GOT3 (cell line): Measurements from ENCODE around the gene YWHAQ.

Source experiments
- DNase-seq: peaks from one replicate; lab custom pipeline; 2025; ENCODE audit warnings: mixed read lengths; lab: John Stamatoyannopoulos, UW

The YWHAQ gene

GRCh38 chr2:9655441-9656269, 24.9 kb upstream of the YWHAQ start:
- DNase-seq: no peak

- DNase-seq: no peak
Measured at GRCh38 chr2:9654452-9655100, 23.8 kb upstream of the YWHAQ start.

GRCh38 chr2:9653485-9654271, 22.9 kb upstream of the YWHAQ start:
- no peak for DNase-seq

- DNase-seq: no peak
Measured at GRCh38 chr2:9652898-9653479, 22.2 kb upstream of the YWHAQ start.

- DNase-seq: no peak
Measured at GRCh38 chr2:9652267-9652666, 21.5 kb upstream of the YWHAQ start.

GRCh38 chr2:9650119-9650821, 19.5 kb upstream of the YWHAQ start:
- no peak for DNase-seq

- no peak for DNase-seq
Measured at GRCh38 chr2:9649261-9649660, 18.5 kb upstream of the YWHAQ start.

- no peak for DNase-seq
Measured at GRCh38 chr2:9648821-9649220, 18.0 kb upstream of the YWHAQ start.

GRCh38 chr2:9647884-9648283, 17.1 kb upstream of the YWHAQ start:
- DNase-seq: no peak

GRCh38 chr2:9646196-9647030, 15.6 kb upstream of the YWHAQ start:
- no peak for DNase-seq

- DNase-seq: no peak
Measured at GRCh38 chr2:9644603-9645002, 13.8 kb upstream of the YWHAQ start.

- no peak for DNase-seq
Measured at GRCh38 chr2:9644021-9644420, 13.2 kb upstream of the YWHAQ start.

GRCh38 chr2:9641641-9642040, 10.8 kb upstream of the YWHAQ start:
- DNase-seq: no peak

- no peak for DNase-seq
Measured at GRCh38 chr2:9640403-9641104, 9.8 kb upstream of the YWHAQ start.

- DNase-seq: no peak
Measured at GRCh38 chr2:9639740-9640343, 9.0 kb upstream of the YWHAQ start.

GRCh38 chr2:9639000-9639602, 8.3 kb upstream of the YWHAQ start:
- DNase-seq: no peak

- DNase-seq: peak; percentile 31
Measured at GRCh38 chr2:9638532-9638931, 7.7 kb upstream of the YWHAQ start.

GRCh38 chr2:9637330-9637729, 6.5 kb upstream of the YWHAQ start:
- no peak for DNase-seq

GRCh38 chr2:9634133-9634532, 3.3 kb upstream of the YWHAQ start:
- DNase-seq: no peak
